ENCODE data around the gene SH3RF3.

DNA sequence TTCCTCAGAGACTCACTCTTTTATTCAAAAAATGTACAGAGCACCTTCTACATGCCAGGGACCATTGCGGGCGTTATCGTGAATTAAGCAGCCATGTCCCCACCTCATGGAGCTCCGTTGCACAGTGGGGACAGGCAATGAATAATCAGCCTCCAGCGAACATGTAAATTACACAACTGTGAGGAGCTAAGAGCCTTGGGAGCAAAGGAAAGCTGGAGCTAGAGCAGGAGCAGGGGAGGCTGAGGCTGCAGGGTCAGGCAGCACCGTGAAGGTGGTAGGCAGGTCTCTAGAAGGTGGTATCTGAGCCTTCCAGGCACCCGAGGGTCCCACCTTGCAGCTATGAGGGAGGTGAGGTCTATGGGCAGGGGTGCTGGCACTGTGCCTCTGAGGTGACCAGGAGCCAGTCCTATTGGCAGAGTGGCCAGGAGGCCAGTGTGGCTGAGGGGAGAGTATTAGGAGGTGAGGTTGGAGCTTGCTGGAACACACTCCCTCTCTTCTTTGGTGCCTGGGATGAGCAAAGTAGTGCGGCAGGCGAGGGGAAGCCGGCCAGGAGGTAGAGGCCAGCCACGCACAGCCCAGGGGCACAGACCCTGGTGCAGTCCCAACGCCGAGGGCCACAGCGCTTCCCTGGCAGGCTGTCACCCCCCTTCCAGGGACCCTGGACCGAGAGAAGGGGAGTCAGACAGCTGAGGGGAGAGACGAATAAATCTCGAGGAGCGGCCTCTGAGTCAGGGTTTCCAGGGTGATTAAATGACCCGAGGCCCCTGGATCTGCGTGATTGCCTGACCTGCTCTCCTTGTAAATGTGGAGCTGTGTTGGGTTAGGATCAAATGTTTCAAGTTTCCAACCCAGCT, 317.5 kb downstream of the SH3RF3 start:
- TF ChIP-seq MEF2D (CRISPR knock-in tag; IDR thresholded peaks at IDR 0.05) (no peak), YEATS4 (CRISPR knock-in tag; IDR thresholded peaks at IDR 0.05; ENCODE audit: borderline replicate concordance) (no peak), CBX1 (IDR thresholded peaks at IDR 0.05; ENCODE audit: low read depth) (no peak), SMC3 (IDR thresholded peaks at IDR 0.05; ENCODE audit: low read length) (no peak), ELF1 (CRISPR knock-in tag; IDR thresholded peaks at IDR 0.05) (no peak), NR2F1 (CRISPR knock-in tag; IDR thresholded peaks at IDR 0.05) (no peak), NFE2L2 (IDR thresholded peaks at IDR 0.05; ENCODE audit: low read length) (no peak), ZNF251 (CRISPR knock-in tag; IDR thresholded peaks at IDR 0.05) (no peak), PHF8 (CRISPR knock-in tag; IDR thresholded peaks at IDR 0.05) (no peak), CTCF (CRISPR knock-in tag; IDR thresholded peaks at IDR 0.05) (no peak), TAF1 (CRISPR knock-in tag; IDR thresholded peaks at IDR 0.05) (no peak)
- TF ChIP-seq, protein P1, sequence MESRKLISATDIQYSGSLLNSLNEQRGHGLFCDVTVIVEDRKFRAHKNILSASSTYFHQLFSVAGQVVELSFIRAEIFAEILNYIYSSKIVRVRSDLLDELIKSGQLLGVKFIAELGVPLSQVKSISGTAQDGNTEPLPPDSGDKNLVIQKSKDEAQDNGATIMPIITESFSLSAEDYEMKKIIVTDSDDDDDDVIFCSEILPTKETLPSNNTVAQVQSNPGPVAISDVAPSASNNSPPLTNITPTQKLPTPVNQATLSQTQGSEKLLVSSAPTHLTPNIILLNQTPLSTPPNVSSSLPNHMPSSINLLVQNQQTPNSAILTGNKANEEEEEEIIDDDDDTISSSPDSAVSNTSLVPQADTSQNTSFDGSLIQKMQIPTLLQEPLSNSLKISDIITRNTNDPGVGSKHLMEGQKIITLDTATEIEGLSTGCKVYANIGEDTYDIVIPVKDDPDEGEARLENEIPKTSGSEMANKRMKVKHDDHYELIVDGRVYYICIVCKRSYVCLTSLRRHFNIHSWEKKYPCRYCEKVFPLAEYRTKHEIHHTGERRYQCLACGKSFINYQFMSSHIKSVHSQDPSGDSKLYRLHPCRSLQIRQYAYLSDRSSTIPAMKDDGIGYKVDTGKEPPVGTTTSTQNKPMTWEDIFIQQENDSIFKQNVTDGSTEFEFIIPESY (CRISPR knock-in tag; IDR thresholded peaks at IDR 0.05): no peak
- TF ChIP-seq, protein P2, sequence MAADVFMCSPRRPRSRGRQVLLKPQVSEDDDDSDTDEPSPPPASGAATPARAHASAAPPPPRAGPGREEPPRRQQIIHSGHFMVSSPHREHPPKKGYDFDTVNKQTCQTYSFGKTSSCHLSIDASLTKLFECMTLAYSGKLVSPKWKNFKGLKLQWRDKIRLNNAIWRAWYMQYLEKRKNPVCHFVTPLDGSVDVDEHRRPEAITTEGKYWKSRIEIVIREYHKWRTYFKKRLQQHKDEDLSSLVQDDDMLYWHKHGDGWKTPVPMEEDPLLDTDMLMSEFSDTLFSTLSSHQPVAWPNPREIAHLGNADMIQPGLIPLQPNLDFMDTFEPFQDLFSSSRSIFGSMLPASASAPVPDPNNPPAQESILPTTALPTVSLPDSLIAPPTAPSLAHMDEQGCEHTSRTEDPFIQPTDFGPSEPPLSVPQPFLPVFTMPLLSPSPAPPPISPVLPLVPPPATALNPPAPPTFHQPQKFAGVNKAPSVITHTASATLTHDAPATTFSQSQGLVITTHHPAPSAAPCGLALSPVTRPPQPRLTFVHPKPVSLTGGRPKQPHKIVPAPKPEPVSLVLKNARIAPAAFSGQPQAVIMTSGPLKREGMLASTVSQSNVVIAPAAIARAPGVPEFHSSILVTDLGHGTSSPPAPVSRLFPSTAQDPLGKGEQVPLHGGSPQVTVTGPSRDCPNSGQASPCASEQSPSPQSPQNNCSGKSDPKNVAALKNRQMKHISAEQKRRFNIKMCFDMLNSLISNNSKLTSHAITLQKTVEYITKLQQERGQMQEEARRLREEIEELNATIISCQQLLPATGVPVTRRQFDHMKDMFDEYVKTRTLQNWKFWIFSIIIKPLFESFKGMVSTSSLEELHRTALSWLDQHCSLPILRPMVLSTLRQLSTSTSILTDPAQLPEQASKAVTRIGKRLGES (CRISPR knock-in tag; IDR thresholded peaks at IDR 0.05; ENCODE audit: borderline replicate concordance): no peak
- TF ChIP-seq, protein P3, sequence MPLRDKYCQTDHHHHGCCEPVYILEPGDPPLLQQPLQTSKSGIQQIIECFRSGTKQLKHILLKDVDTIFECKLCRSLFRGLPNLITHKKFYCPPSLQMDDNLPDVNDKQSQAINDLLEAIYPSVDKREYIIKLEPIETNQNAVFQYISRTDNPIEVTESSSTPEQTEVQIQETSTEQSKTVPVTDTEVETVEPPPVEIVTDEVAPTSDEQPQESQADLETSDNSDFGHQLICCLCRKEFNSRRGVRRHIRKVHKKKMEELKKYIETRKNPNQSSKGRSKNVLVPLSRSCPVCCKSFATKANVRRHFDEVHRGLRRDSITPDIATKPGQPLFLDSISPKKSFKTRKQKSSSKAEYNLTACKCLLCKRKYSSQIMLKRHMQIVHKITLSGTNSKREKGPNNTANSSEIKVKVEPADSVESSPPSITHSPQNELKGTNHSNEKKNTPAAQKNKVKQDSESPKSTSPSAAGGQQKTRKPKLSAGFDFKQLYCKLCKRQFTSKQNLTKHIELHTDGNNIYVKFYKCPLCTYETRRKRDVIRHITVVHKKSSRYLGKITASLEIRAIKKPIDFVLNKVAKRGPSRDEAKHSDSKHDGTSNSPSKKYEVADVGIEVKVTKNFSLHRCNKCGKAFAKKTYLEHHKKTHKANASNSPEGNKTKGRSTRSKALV (CRISPR knock-in tag; IDR thresholded peaks at IDR 0.05): no peak
